ENCODE results near the gene TPI1.

DNA sequence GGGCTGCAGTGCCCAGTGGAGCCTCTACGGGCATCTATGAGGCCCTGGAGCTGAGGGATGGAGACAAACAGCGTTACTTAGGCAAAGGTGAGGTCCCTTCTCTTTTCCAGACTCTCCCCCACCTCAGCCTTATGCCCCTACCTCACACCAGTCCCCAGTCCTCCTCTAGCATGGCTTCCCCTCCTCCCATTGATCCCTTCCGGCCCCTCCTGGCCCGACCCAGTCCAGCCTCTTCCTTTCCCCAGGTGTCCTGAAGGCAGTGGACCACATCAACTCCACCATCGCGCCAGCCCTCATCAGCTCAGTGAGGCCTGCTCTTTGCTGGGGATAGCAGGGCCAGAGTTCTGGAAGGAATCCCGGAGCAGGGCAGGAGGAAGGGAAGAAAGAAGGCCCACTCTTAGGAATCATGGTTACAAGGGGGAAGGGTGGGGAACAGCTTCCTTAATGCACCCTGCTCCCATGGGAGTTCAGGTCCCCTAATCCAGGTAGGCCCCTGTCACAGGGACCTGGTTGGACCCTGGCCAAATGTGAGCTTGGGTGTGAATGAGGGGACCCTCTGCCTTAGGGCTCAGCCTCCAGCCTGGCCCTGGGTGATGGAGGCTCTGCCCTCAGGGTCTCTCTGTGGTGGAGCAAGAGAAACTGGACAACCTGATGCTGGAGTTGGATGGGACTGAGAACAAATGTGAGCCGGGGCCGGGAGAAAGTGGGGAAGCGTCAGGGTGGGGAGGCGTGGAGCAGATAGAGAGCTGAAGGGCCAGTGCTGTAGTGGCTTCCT lies 49.3 kb downstream of the TPI1 start:
- TF ChIP-seq, protein P1, sequence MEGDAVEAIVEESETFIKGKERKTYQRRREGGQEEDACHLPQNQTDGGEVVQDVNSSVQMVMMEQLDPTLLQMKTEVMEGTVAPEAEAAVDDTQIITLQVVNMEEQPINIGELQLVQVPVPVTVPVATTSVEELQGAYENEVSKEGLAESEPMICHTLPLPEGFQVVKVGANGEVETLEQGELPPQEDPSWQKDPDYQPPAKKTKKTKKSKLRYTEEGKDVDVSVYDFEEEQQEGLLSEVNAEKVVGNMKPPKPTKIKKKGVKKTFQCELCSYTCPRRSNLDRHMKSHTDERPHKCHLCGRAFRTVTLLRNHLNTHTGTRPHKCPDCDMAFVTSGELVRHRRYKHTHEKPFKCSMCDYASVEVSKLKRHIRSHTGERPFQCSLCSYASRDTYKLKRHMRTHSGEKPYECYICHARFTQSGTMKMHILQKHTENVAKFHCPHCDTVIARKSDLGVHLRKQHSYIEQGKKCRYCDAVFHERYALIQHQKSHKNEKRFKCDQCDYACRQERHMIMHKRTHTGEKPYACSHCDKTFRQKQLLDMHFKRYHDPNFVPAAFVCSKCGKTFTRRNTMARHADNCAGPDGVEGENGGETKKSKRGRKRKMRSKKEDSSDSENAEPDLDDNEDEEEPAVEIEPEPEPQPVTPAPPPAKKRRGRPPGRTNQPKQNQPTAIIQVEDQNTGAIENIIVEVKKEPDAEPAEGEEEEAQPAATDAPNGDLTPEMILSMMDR (conservative IDR thresholded peaks at IDR 0.05 in 1 of 2, IDR thresholded peaks at IDR 0.05 in 1 of 2; ENCODE audit: extremely low read depth in 1 of 2, insufficient read depth in 1 of 2, low read depth in 1 of 2, low read length in 2 of 2), result no peak
- no peak for TF ChIP-seq EZH2 (IDR thresholded peaks at IDR 0.05; ENCODE audit: borderline replicate concordance, low read length)

Measured in mammary epithelial cell (primary cell).